GM18858 (cell line): ENCODE data around the gene NFATC4.
"Not testable (repeated sequence)": the region's sequence is repeated elsewhere in the genome, so short reads cannot be mapped to it uniquely, and the experiment has no call there.

Experiments used
- ATAC-seq: cut with Tn5 transposase; IDR thresholded peaks from one replicate; pipeline ENCODE4 v1.9.1; 2021; ENCODE audit not compliant: unreplicated experiment

The NFATC4 gene

DNA sequence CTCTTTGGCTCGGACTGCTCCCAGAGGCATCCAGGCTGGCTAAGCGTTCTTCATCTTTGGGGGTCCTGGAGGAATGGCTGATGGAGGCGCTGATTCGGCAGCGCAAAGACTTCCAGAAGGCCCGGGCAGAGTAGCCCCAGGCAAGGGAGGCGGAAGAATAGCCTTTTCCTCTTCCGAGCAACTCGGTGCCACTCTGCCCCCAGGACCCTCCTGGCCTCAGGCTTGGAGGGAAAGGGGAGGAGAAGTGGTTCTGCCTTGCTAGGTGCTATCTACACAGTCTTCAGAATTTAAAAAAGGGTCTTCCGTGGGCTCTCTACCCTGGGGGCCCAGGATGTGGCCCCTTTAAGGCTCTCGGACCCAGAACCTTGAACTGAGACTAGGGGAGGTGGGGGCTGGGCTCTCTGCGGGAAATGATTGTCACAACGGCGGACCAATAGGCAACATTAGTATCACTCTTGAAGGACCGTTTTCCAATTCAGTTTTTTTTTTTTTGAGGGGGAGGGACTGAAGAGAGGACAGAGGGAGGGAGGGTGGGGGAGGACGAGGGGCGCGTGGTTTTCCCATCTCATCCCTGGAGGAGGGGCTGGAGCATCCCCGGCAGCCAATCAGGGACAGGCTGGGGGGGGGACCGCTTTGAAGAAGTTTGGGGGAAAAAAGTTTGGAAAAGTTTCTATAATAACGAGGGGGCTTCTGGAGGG, at the start of gene NFATC4:
NFATC4 (plus strand) TSS at position 671 of the 698 bp plus-strand sequence. CDS start 157 bp downstream, outside the sequence.
- no peak for ATAC-seq

DNA sequence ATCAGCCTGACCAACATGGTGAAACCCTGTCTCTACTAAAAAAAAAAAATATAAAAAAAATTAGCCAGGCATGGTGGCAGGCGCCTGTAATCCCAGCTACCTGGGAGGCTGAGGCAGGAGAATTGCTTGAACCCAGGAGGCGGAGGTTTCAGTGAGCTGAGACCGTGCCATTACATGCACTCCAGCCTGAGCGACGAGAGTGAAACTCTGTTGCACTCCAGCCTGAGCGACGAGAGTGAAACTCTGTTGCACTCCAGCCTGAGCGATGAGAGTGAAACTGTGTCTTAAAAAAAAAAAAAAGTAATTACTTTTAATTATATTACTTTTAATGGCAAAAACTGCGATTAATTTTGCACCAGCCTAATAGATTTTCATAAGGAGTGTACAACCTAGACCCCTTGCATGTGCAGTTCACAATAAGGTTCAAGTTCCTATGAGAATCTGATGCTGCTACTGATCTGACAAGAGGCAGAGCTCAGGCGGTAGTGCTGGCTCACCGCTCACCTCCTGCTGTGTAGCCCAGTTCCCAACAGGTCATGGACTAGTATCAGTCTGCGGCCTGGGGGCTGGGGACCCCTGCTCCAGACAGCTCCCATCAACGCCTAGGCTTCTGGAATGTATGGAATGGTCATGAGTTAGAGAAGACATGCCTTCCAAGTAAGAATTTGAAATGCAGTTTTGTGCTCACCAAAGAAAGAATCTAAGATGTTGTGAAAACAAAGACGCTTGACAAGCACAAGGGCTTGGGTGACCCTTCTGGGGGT, 46.6 kb upstream of the NFATC4 start:
- ATAC-seq: no peak

DNA sequence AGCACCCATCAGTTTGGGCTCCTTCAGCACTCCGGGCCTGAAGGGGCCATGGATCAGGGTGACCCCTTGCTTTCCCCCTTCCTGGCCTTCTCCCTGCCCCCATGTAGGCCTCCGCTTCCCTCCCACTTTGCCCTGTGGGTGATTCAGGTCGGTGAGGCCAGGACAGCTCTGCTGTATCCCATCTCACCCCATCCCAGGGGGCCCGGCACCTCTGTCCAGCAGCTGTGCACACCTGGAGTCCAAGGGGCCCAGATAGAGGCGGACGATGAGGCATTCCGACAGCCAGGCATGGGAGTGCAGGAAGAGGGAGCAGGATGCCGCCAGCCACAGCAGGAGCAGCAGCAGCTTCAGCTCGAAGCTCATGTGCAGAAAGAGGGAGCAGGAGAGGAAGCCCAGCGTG, 45.3 kb upstream of the NFATC4 start:
- ATAC-seq: no peak

DNA sequence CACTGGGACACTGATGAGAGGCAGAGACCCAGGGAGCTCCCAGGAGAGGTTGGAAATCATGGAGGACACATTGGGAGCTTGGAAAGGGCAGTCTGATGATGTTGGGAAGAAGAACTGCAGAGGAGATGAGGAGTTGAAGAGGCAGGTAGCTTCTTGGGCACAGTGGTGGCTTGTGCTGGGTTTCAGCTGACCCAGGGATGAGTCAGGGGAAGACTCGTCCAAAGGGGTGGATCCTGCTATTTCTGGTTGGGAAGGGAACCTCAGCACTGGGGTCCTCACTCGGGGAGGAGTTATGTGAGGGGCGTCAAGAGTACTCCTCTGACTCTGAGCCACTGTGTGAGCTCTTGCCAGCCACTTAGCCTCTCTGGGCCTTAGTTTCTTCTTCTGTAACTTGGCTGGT, 44.6 kb upstream of the NFATC4 start:
- no peak for ATAC-seq

DNA sequence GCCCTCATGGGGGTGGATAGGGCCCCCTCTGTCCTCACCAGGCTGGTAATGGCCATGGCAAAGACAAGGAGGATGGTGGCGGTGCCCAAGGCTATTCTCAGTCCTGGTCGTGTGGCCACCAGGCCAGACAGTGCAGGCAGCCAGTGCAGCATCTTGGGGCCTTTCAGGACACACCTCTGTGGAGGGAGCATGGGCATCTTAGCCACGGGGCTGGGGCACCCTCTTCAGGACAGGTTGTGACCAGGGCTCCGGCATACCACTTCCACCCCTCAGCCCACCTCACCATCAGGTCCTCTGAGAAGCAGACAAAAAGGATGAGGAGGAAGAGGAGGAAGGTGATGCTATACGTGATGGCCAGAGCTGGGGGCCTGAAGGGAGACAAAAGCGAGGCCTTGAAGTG, 44.0 kb upstream of the NFATC4 start:
- no peak for ATAC-seq

DNA sequence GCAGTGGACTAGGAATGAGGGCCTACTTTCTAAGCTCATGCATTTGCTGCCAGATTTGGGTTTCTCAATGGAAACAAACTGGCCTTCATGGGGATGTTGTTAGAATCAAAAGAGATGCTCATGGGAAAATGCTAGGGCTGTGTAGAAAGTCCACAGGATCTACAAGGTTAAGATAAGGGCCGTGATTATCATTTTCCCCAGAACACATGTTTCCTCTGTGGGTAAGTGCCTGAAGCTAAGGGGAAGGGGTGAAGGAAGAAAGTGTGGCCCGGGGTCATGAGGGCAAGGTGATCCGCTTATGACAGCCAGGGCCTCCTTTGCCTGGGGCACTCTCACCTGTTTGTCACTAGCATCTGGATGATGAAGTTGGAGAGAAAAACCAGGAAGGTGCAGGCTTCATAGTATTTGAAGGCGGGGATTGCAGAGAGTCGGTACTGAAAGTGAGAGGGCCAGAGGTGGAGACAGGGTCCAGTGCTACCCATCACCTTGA, 42.9 kb upstream of the NFATC4 start:
- no peak for ATAC-seq

DNA sequence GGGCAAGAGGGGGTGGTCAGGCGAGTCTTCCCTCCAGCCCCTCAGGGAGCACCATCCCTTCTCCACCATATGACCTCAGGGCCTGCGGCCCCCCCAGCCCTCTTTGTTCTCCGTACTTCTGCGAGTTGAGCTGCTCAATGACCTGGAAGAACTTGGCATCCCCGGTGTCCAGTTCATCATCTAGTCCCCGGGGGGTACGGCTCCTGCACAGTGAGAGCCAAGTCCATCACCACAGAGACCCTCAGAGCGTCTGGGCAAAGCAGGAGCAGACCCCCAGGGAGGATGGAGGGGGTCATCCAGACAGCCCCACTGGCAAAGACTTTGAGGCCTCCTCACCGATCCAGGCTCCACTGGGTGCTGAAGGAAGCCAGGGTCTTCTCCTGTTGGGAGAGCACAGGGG, 42.0 kb upstream of the NFATC4 start:
- ATAC-seq: no peak

DNA sequence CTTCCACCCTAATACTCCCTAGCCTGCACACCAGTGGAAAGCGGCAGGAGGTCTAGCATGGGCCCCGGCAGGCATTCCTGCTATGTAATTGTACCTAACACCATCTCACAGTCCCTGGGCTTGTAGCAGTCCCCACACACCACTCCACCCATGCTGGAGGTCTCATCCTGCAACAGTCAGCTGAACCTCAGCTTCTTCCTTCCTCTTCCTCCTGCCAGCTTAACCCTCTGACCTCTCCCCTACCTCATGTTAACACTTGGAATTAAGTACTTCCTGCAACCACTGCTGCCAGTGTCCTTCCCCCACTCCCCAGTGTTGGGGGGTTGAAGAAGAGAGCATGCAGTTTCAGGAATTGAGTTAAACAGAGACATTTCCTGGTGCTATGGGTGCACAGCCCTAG, 40.7 kb upstream of the NFATC4 start:
- no peak for ATAC-seq

DNA sequence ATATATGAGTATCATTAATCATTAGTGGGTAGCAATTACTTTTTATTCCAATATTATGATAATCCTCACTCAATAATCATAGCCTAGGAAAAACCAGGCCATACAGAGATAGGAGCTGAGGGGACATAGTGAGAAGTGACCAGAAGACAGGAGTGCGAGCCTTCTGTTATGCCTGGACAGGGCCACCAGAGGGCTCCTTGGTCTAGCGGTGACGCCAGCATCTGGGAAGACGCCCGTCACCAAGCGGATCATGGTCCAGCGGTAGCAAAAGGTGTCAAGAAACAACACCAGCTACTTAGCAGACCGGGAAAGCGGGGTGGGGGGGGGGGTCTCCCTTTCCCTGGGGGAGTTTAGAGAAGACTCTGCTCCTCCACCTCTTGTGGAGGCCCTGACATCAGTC, 40.1 kb upstream of the NFATC4 start:
- not testable (repeated sequence) for ATAC-seq

DNA sequence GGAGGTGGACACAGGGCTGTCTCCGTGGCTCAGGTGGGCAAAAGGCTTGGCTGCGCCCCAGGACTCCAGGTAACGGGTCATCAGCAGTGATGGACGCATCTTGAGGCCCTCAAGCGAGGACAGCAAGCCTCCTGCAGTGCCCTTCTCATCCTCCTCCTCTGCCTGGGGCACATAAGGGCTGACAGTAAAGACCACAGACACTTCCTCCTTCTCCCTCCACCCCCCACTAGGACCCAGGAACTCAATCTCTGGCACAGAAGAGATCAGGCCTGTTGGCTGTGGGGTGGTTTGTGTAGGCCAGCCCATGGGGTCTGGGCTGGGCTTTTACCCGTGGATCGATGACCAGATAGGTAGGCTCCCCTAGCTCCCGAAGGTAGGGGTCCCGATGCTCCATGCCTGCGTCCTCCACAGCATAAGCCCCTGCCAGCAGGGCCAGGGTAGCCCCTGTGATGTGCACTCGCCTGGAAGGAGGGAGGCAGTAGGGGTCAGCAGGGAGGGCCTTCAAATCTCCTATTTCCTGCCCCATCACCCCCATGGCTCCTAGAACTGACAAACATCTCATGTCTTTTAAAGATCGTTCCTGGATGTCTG, 38.8 kb upstream of the NFATC4 start:
- ATAC-seq: no peak

DNA sequence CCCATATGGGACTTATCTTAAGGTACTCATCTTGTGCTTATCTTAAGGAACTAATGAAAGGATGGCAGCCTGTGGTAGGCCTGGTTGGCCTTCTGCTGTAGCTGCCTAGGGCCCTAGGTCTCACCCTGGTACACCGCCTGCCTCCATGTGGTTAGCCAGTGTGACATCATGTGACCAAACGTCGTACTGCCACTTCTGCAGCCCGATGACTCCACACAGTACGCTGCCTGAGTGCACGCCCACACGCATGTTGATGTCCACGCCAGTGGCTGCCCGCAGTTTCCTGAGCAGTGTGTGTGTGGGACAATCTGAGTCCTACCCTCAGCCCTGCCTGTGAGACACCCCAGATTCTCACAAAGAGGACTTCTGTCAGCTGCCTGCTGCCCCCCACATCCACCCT, 38.2 kb upstream of the NFATC4 start:
- ATAC-seq: no peak

DNA sequence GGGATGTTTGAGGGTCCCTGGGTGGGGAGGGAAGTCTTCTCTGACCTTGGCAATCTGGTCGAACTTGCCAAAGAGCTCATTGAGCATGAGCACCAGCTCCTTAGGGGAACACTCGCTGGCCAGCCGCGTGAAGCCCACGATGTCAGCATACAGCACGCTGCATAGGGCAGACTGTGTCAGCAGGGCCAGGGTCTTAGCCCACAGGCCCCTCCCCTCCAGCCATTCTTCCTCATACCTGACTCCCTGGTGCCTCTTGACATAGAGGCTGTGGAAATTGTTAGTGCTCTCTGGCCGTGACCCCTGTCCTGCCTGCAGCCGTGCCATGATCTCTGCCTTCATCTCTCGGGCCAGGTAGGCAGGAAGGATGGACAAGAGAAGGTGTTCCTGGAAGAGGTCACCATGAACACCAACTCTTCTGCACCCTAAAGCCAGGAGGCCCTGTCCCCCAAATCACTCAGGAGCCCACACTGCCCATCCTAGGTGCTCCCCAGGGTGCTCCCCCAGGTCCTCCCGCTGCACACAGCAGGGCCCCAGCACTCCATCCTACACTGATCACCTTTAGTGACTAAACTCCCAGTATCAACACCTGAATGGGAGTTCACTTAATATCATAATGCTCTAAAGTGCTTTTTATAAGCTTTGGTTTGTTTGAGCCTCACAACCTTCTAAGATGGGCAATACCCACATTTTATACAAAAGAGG, 36.9 kb upstream of the NFATC4 start:
- ATAC-seq: no peak

DNA sequence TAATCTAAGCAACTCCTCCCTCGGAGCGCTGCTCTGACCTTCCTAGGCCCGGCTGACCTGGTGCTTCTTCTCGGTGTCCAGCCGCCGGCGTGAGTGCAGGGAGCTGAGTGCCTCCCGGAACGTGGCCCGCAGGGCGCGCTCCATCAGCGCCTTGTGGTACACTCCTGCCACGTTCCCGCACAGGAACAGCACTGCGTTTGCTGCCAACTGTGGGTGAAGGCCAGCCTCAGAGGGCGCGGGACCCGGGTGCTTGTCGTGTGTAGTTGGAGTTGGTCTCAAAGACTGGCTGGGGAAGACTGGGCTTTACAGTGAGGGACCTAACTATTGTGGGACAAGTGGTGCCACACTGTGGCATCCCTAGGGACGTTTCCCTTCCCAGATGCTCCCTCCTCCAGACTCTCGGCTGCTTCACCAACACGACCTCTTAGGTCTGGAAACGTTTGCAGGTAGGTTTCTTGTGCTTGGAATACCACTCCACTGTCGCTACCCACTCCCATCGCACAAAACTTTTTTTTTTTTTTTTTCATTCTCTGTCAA, 36.2 kb upstream of the NFATC4 start:
- no peak for ATAC-seq

DNA sequence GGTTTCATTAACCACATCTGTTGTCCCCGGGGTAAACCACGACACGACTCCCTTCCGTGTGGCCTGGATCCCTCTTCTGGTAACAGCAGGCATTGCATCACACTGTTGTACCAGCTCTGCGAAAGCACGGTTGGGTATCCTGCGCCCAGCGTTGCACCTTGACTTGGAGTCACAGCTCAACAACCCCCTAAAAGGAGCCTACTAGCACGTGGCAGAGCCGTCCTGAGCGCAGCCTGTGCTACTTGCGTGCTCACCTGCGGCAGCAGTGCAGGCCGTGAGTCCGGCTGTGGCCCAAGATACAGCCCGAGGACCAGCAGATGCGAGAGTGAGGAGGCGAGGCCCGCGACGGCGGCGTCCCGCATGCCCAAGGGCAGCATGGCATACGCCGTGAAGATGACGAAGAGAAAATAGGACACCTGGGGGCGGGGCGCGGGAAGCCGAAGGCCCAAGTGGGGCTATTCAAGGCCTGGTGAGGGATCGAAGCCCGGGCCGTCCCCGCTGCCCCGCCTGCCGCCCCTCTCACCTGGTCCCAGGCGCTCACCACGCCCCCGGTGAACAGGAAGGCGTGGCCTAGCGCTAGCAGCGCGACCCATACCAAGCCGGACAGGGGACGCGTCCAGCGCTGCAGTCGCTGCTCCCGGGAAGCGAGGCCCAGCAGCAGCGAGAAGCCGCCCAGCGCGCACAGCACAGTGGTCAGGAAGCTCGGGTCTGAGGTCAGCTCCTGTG, 35.6 kb upstream of the NFATC4 start:
- peak; percentile 71 for ATAC-seq

DNA sequence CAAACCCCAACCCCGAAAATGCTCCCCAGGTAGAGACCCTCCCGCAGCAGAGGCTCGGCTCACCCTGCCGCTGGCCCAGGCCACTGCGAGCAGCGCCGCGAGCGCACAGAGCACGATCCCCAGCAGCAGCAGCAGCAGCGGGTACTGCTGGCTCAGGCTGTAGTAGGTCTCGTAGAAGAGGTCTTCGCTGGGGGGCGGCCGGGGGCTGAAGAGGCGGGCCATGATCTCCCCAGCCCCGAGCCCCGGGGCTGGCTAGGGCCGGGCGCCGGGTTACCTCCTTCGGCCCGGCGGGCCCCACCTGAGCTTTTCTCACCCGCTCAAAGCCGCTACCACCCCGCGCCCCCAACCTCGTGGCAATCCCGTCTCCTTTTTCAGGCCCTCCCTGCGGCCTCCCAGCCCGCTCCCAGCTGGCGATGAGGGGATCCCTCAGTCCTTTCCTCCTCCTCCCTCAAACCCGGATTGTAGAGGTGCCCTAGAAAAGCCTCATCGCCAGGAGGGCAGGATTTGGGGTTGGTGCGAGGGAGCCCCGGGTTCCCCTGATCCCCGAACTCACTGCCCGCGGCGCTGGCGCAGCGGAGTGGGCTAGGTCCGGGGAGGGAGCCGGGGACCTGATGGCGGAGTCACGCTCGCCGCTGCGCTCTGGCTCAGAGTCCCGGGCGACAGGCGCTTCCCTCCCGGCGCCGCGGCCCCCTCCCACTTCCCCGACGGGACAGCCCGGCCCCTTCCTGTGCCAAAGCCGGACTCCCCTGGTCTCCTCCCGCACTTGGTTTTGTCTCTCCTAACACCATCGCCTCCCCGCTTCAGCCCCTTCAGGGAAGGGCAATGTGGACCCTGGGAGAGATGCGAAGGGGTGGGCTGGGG, 33.3 kb upstream of the NFATC4 start, which contains the start of gene ADCY4:
ADCY4 (minus strand) TSS at position 641 of the 861 bp plus-strand sequence; CDS start at position 222, 419 bp downstream.
- ATAC-seq: no peak

DNA sequence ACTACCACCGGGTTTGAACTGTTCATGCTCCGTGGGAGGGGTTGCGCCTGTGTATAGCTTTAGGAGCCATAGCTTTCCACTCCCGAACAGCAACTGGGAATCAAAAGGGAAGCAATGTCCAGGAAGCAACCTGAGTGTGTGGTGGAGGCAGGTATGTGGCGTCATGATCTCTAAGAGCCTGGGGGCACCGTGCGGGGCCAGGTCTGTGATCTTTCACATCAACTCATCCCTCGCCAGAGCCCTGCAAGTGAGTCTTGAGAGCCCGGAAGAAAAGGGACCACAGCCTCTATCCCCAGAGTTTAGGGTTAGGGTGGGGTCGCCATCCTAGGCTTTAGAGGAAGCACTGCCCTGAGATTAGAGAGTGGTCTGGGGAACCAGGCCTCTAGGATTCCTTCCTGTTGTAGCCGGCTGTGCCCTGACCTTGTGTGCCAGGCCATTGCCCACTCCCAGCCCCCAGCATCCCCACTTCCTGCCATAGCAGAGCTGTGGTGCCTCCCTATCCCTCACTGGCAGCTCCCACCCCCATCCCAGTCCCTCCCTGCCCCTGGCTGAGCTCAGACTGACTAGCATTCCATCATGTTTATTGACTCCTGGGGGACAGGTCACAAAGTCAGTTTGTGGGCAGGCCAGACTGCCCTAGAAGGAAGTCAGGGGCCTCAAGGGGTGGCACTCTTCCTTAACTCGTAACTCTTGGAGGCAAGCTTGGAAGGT, 32.4 kb upstream of the NFATC4 start:
- ATAC-seq: no peak

DNA sequence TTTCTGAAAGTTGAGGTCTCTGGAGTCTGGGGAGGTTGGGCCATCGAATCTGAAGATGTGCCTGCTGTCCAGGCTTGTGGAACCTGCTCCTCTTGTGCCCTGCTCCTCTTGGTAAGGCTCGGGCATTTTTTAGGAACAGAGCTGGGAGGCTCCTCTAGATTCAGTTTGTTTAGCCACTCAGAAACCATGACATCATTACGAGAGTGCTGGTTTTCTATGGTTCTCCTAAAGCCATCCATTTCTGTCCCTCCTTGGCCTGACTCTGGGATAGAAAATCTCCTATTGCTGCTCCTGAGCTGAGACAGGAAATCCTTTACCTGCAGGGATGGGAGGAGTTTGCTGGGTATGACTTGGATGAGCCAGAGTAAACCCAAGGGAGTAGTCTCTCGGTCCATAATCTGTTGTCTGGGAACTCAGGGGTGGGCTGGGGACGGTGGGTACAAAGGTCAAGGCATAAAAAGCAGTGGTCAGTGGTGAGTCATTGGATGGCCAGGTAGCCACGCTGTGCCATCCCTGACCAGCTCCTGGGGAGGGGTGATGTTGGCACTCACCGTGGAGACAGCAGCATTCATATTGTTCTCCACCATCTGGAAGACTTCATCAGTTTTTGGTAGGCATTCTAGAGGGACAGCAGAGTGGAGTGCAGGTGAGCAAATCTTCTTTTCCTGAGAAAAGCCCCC, 30.7 kb upstream of the NFATC4 start:
- no peak for ATAC-seq

DNA sequence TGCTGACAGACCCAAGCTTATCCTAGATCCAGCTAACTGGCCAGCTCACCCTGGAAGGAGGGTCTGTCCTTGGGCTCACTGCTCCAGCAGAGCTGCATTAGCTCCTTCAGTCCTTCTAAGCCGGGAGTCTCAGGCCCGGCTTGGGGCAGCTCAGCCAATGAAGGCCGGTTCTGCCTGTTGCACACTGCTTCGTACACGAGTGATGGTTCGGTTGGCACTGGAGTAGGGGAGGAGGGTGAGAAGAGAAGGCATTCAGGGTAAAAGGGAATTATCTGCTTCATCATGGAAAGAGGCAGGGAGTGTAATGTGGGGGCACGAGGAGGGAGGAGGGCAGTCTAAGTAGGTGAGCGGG, 30.2 kb upstream of the NFATC4 start:
- ATAC-seq: no peak
